GM19328 (cell line): Measurements from ENCODE around the gene LMTK3.
"Not testable (repeated sequence)": the region's sequence is repeated elsewhere in the genome, so short reads cannot be mapped to it uniquely, and the experiment has no call there.

Experiments
- ATAC-seq: cut with Tn5 transposase; IDR thresholded peaks from one replicate; pipeline ENCODE4 v1.9.1; 2021; ENCODE audit warnings: mild to moderate bottlenecking, moderate library complexity; ENCODE audit not compliant: unreplicated experiment

The LMTK3 gene

GRCh38 chr19:48541813-48542212, 30.2 kb upstream of the LMTK3 start:
- ATAC-seq = no peak

DNA sequence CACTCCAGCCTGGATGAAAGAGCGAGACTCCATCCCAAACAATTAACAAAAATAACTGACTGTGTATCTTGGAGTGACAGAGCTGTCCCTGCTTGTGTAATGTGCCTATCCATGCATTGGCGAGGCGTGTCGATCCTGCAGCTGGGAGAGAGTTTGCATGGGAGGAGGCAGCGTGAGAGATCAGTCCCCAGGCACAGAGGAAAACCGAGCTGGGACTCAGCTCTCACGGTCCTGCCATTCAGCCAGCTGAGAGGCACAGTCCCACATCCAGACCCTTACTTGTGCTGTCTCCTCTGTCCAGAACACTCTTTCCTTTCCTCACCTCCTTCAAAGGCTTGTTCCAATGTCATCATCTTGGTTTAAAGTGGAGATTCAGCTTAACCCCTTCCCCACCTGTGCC, 28.5 kb upstream of the LMTK3 start:
- ATAC-seq = no peak

- no peak for ATAC-seq
Observed at GRCh38 chr19:48539503-48540096, 28.0 kb upstream of the LMTK3 start.

DNA sequence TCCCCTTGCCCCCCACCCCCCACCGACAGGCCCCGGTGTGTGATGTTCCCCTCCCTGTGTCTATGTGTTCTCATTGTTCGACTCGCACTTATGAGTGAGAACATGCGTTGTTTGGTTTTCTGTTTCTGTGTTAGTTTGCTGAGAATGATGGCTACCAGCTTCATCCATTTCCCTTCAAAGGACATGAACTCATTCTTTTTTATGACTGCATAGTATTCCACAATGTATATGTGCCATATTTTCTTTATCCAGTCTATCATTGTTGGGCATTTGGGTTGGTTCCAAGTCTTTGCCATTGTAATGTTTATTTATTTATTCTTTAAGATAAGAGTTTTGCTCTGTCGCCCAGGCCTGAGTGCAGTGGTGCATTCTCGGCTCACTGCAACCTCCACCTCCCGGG, 26.4 kb upstream of the LMTK3 start:
- not testable (repeated sequence) for ATAC-seq

- no peak for ATAC-seq
Observed at GRCh38 chr19:48537541-48537940, 25.9 kb upstream of the LMTK3 start.

DNA sequence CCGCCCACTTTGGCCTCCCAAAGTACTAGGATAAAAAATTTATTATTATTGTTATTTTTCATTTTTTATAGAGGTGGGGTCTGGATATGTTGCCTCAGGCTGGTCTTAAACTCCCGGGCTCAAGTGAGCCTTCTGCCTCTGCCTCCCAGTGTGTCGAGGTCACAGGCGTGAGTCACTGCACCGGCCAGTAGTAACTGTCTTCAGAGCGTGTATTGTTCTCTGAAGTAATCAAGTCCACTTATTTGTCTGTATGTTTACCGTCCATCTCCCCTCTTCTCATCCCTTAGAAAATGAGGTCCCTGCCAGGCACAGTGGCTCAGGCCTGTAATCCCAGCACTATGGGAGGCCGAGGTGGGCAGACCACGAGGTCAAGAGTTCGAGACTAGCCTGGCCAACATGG, 22.1 kb upstream of the LMTK3 start:
- ATAC-seq = no peak

DNA sequence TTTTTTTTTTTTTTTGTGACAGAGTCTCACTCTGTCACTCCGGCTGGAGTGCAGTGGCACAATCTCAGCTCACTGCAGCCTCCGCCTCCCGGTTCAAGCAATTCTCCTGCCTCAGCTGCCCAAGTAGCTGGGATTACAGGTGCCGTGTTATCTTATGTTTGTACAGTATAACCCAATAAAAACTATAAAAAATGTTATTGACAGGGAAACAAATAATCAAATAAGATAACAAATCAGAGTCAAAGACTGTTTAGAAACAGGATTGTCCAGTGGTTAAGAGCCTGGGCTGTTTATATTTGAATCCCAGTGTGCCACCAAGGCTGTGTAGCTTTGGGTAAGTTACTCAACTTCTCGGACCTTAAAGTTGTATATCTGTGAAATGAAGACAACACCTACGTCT, 19.1 kb upstream of the LMTK3 start:
- ATAC-seq = no peak

GRCh38 chr19:48530066-48530720, 18.6 kb upstream of the LMTK3 start:
- ATAC-seq = no peak

GRCh38 chr19:48529156-48529555, 17.5 kb upstream of the LMTK3 start:
- ATAC-seq = no peak

DNA sequence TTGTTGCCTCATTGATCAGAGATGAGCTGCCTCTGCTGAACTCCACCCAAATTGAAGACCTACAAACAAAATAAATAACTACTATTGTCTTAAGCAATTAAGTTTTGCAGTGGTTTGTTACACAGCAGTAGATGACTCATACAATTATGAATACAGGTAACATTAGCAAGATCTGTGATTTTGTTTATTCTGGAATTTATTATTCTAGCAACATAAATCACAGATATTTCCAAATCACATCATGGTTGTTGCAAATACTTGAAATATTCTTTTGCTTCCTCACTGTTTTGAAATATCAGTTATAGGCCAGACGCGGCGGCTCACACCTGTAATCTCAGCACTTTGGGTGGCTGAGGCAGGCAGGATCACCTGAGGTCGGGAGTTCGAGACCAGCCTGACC, 13.1 kb upstream of the LMTK3 start:
- no peak for ATAC-seq

DNA sequence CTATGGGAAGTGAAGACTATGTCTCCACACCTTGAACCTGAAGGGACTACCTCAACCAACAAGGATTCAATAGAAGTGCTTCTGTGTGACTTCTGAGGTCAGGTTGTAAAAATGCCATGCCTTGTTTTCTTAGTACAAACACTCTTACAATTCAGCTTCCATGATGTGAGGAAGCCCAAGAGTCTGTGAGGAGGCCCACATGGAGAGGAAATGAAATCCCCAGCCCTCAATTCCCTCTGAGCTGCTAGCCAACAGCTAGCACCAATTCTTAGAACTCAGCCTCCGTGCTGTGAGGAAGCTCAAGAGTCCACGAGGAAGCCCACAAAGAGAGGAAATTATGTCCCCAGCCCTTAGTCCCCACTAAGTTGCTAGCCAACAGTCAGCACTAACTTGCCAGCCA, 12.6 kb upstream of the LMTK3 start:
- no peak for ATAC-seq

- ATAC-seq = no peak
Observed at GRCh38 chr19:48520134-48520533, 8.5 kb upstream of the LMTK3 start.

GRCh38 chr19:48519426-48519825, 7.8 kb upstream of the LMTK3 start:
- ATAC-seq = not testable (repeated sequence)

GRCh38 chr19:48518207-48518606, 6.6 kb upstream of the LMTK3 start:
- no peak for ATAC-seq

DNA sequence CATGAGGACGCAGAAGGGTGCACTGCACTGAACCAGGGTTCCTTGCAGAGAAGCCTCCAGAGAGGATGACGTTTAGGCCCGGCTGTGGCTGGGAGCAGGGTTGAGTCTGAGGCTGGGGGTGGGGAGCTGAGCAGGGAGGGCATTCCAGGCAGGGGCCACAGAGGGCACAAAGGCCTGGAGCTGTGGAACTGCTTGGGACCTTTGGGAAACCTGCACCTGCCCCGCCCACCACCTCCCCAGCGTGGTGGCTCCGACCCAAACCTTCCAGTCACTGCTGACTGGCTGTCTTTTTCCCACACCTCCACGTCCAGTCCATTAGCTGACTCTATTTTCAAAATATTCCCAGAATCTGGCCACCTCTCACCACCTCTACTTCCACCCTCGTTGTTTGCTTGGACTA, 4.9 kb upstream of the LMTK3 start:
- no peak for ATAC-seq

DNA sequence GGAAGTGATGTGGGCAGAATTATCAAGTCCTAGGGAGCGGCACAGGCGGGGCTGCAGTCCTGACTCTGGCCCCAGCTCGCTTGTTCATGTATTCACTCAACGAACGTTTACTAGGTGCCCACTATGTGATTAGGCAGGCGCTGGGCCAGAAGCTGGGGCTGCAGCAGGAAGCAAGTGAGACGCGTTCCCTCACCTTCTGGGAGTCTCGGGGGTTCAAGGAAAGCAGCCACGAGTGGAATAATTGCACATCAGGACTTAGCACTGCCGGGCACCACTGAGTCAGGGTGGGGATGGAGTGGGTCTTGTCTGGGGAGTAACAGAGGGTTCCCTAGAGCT, 2.5 kb upstream of the LMTK3 start:
- no peak for ATAC-seq

- no peak for ATAC-seq
Observed at GRCh38 chr19:48513289-48514122, 1.9 kb upstream of the LMTK3 start.

GRCh38 chr19:48512504-48513288, 1.1 kb upstream of the LMTK3 start:
- ATAC-seq = no peak

GRCh38 chr19:48511321-48511731, 309 bp downstream of the LMTK3 start:
- ATAC-seq = no peak

- no peak for ATAC-seq
Observed at GRCh38 chr19:48510421-48511268, 990 bp downstream of the LMTK3 start.
